Measurements from ENCODE around the gene PML.

Gene PML

GRCh38 chr15:73985101-73985873 lies 9.2 kb upstream of the PML start:
- DNase-seq (ENCODE audit: low read depth), result peak; percentile 65

GRCh38 chr15:73986055-73986775 lies 8.3 kb upstream of the PML start:
- no peak for DNase-seq (ENCODE audit: low read depth)

- DNase-seq (ENCODE audit: low read depth), result no peak
Observed at GRCh38 chr15:73986776-73987056, 7.8 kb upstream of the PML start.

- DNase-seq (ENCODE audit: low read depth), result no peak
Observed at GRCh38 chr15:73987250-73987649, 7.3 kb upstream of the PML start.

- peak; percentile 47 for DNase-seq (ENCODE audit: low read depth)
Observed at GRCh38 chr15:73987681-73988444, 6.7 kb upstream of the PML start.

- DNase-seq (ENCODE audit: low read depth), result no peak
Observed at GRCh38 chr15:73988445-73988969, 6.0 kb upstream of the PML start.

- DNase-seq (ENCODE audit: low read depth), result peak; percentile 92
Observed at GRCh38 chr15:73989001-73989798, 5.3 kb upstream of the PML start.

- DNase-seq (ENCODE audit: low read depth), result no peak
Observed at GRCh38 chr15:73990250-73991005, 4.1 kb upstream of the PML start.

GRCh38 chr15:73991260-73991659 lies 3.3 kb upstream of the PML start:
- DNase-seq (ENCODE audit: low read depth), result no peak

GRCh38 chr15:73991726-73992593 lies 2.6 kb upstream of the PML start, which contains the start of gene STOML1:
Gene STOML1, minus strand, starts transcription at chr15:73992295. Its CDS starts 72 bp downstream, at chr15:73992223.
- peak; percentile 94 for DNase-seq (ENCODE audit: low read depth)

- no peak for DNase-seq (ENCODE audit: low read depth)
Observed at GRCh38 chr15:73992594-73992898, 2.0 kb upstream of the PML start.

GRCh38 chr15:73993211-73993994 lies 1.1 kb upstream of the PML start:
- no peak for DNase-seq (ENCODE audit: low read depth)

- DNase-seq (ENCODE audit: low read depth), result no peak
Observed at GRCh38 chr15:73994912-73995622, 551 bp downstream of the PML start.

- DNase-seq (ENCODE audit: low read depth), result no peak
Observed at GRCh38 chr15:73996267-73996666, 1.8 kb downstream of the PML start.

GRCh38 chr15:73996939-73997338 lies 2.4 kb downstream of the PML start:
- DNase-seq (ENCODE audit: low read depth), result peak; percentile 73

GRCh38 chr15:73997986-73998385 lies 3.5 kb downstream of the PML start:
- DNase-seq (ENCODE audit: low read depth), result no peak

- no peak for DNase-seq (ENCODE audit: low read depth)
Observed at GRCh38 chr15:74006774-74007639, 12.5 kb downstream of the PML start.

Data from iris pigment epithelial cell (primary cell).